Mesenchymal stem cell (in vitro differentiated cells and primary cell): ENCODE results near the gene PGF.

ENCODE experiments used
- DNase-seq: peaks from one replicate; pipeline ENCODE4 v3.0.0-alpha.2; 2013
- H2AFZ ChIP-seq: one replicate; pipeline ENCODE4 v1.6.1; 2013; ENCODE audit warnings: low read depth, mild to moderate bottlenecking, control low read depth, inconsistent platforms, low read length, moderate library complexity
- H2AK5ac ChIP-seq: 2 replicates; pipeline ENCODE4 v1.6.1; 2013; ENCODE audit warnings: low read length, moderate library complexity, mild to moderate bottlenecking, inconsistent platforms; ENCODE audit not compliant: severe bottlenecking
- H2BK120ac ChIP-seq: one replicate; pipeline ENCODE4 v1.6.1; 2013; ENCODE audit warnings: low read depth, mild to moderate bottlenecking, inconsistent platforms, low read length, moderate library complexity
- H2BK12ac ChIP-seq, 2 experiments: one replicate each; pipeline ENCODE4 v1.6.1; 2013; ENCODE audit warnings: inconsistent platforms in 2 of 2, low read length in 2 of 2, mild to moderate bottlenecking in 2 of 2, moderate library complexity in 2 of 2, control low read depth in 1 of 2
- H2BK15ac ChIP-seq: one replicate; pipeline ENCODE4 v1.6.1; 2013; ENCODE audit warnings: mild to moderate bottlenecking, low read depth, inconsistent platforms; ENCODE audit not compliant: poor library complexity, severe bottlenecking
- H2BK5ac ChIP-seq: 2 replicates; pipeline ENCODE4 v1.6.1; 2013; ENCODE audit warnings: low read depth, mild to moderate bottlenecking, low read length, control low read depth, inconsistent platforms; ENCODE audit not compliant: poor library complexity, severe bottlenecking
- H3K14ac ChIP-seq, 2 experiments: one replicate each; pipeline ENCODE4 v1.6.1; 2013; ENCODE audit warnings: inconsistent platforms in 2 of 2, low read length in 2 of 2, control low read depth in 1 of 2, mild to moderate bottlenecking in 1 of 2, moderate library complexity in 1 of 2
- H3K18ac ChIP-seq, 2 experiments: one replicate each; pipeline ENCODE4 v1.6.1; 2013; ENCODE audit warnings: inconsistent platforms in 2 of 2, low read length in 2 of 2, control low read depth in 1 of 2, low read depth in 1 of 2, mild to moderate bottlenecking in 1 of 2
- H3K23ac ChIP-seq, 2 experiments: one replicate each; pipeline ENCODE4 v1.6.1; 2013; ENCODE audit warnings: inconsistent platforms in 2 of 2, low read length in 2 of 2, mild to moderate bottlenecking in 2 of 2, moderate library complexity in 2 of 2, control low read depth in 1 of 2
- H3K27ac ChIP-seq: 2 replicates; pipeline ENCODE4 v1.5.1; 2013; ENCODE audit warnings: mild to moderate bottlenecking, moderate library complexity, low read length, control low read depth, inconsistent platforms; ENCODE audit not compliant: poor library complexity, severe bottlenecking
- H3K27me3 ChIP-seq, 2 experiments: 2 replicates each; pipeline versions ENCODE4 v1.6.1 to v1.7.0; 2013; ENCODE audit warnings: low read length in 2 of 2, mild to moderate bottlenecking in 2 of 2, moderate library complexity in 2 of 2, control low read depth in 1 of 2, inconsistent platforms in 1 of 2; ENCODE audit not compliant: control insufficient read depth in 1 of 2, insufficient read depth in 1 of 2
- H3K36me3 ChIP-seq, 2 experiments: 2 replicates each; pipeline versions ENCODE4 v1.6.1 to v1.7.0; 2013; ENCODE audit warnings: low read length in 2 of 2, control low read depth in 1 of 2, inconsistent platforms in 1 of 2, low read depth in 1 of 2, mild to moderate bottlenecking in 1 of 2; ENCODE audit not compliant: insufficient read depth in 2 of 2, control insufficient read depth in 1 of 2
- H3K4ac ChIP-seq, 2 experiments: one replicate each; pipeline ENCODE4 v1.6.1; 2013; ENCODE audit warnings: inconsistent platforms in 2 of 2, low read length in 2 of 2, mild to moderate bottlenecking in 2 of 2, moderate library complexity in 2 of 2, control low read depth in 1 of 2, low read depth in 1 of 2
- H3K4me1 ChIP-seq: 2 replicates; pipeline ENCODE4 v1.6.1; 2013; ENCODE audit warnings: low read depth, low read length, control low read depth; ENCODE audit not compliant: control insufficient read depth, insufficient read depth
- H3K4me2 ChIP-seq: 2 replicates; pipeline ENCODE4 v1.6.1; 2013; ENCODE audit warnings: low read length, mild to moderate bottlenecking, inconsistent platforms; ENCODE audit not compliant: poor library complexity, severe bottlenecking
- H3K4me3 ChIP-seq, 2 experiments: 2 replicates each; pipeline versions ENCODE4 v1.5.1 to v1.7.0; 2013; ENCODE audit warnings: low read length in 2 of 2, mild to moderate bottlenecking in 2 of 2, control low read depth in 1 of 2, low read depth in 1 of 2; ENCODE audit not compliant: insufficient read depth in 1 of 2
- H3K79me1 ChIP-seq: replicated peaks from 2 replicates; pipeline ENCODE4 v1.6.1; 2013; ENCODE audit warnings: mild to moderate bottlenecking, control low read depth, low read length, inconsistent platforms; ENCODE audit not compliant: poor library complexity, severe bottlenecking
- H3K9ac ChIP-seq: 2 replicates; pipeline ENCODE4 v1.7.0; 2013; ENCODE audit warnings: mild to moderate bottlenecking, low read length, moderate library complexity
- H3K9me3 ChIP-seq: 2 replicates; pipeline ENCODE4 v1.7.0; 2013; ENCODE audit warnings: mild to moderate bottlenecking, low read length; ENCODE audit not compliant: control insufficient read depth
- H4K8ac ChIP-seq: one replicate; pipeline ENCODE4 v1.6.1; 2013; ENCODE audit warnings: inconsistent platforms, mild to moderate bottlenecking, low read length, moderate library complexity
- H4K91ac ChIP-seq: one replicate; pipeline ENCODE4 v1.6.1; 2013; ENCODE audit warnings: mild to moderate bottlenecking, low read length, inconsistent platforms
- WGBS: methylation state at CpG from one replicate; pipeline ENCODE4 v1.1.7; 2013; ENCODE audit warnings: mixed read lengths; 5-methylcytosine and 5-hydroxymethylcytosine counted together

Gene PGF

GRCh38 chr14:74956027-74956279 is 556 bp upstream of the PGF start:
- peaks cover 4% of the 10 kb centered on the region for H3K79me1 ChIP-seq
- peak overlapping the region; percentile 27 to 64 for H3K4ac ChIP-seq
- H2AK5ac ChIP-seq = no peak overlapping the region
- no peak overlapping the region for H3K14ac ChIP-seq
- peaks cover 44% of the 10 kb centered on the region for H3K4me1 ChIP-seq
- H4K91ac ChIP-seq = peak overlapping the region; percentile 69
- peak overlapping the region; percentile 70 for H2BK15ac ChIP-seq
- 71% methylated on average over 3 of the region's 9 CpGs for WGBS
- DNase-seq = no peak
- no peak overlapping the region for H3K27ac ChIP-seq
- H2BK5ac ChIP-seq = no peak overlapping the region
- peak overlapping the region; percentile 40 to 47 for H3K18ac ChIP-seq
- H3K23ac ChIP-seq = no peak overlapping the region
- H2BK12ac ChIP-seq = peak overlapping the region; percentile 42 to 49
- peak overlapping the region; percentile 37 for H2BK120ac ChIP-seq
- H2AFZ ChIP-seq = no peak overlapping the region
- H3K9me3 ChIP-seq = no peaks in the 10 kb centered on the region
- H3K36me3 ChIP-seq = peaks cover 0 to 7% of the 10 kb centered on the region in 2 experiments
- H4K8ac ChIP-seq = peak overlapping the region; percentile 89
- no peak overlapping the region for H3K4me2 ChIP-seq
- H3K27me3 ChIP-seq = no peaks in the 10 kb centered on the region
- peak overlapping the region; percentile 45 for H3K9ac ChIP-seq
- peak overlapping the region in 1 of 2 experiments; percentile 81 for H3K4me3 ChIP-seq

GRCh38 chr14:74954947-74955228 is 509 bp downstream of the PGF start:
- peak overlapping the region; percentile 56 to 81 for H3K4me3 ChIP-seq
- peak overlapping the region in 1 of 2 experiments; percentile 23 for H3K23ac ChIP-seq
- H3K14ac ChIP-seq = no peak overlapping the region
- peak overlapping the region; percentile 75 for H3K9ac ChIP-seq
- H2AFZ ChIP-seq = peak overlapping the region; percentile 30
- DNase-seq = no peak
- peak overlapping the region; percentile 52 for H3K4me2 ChIP-seq
- H2BK15ac ChIP-seq = peak overlapping the region; percentile 73
- peak overlapping the region; percentile 31 to 76 for H3K18ac ChIP-seq
- 6% methylated on average over 3 of the region's 3 CpGs for WGBS
- H3K27me3 ChIP-seq = no peaks in the 10 kb centered on the region
- H2BK120ac ChIP-seq = peak overlapping the region; percentile 66
- H2BK12ac ChIP-seq = peak overlapping the region in 1 of 2 experiments; percentile 65
- H3K79me1 ChIP-seq = peaks cover 7% of the 10 kb centered on the region
- H4K91ac ChIP-seq = no peak overlapping the region
- no peak overlapping the region for H2AK5ac ChIP-seq
- peaks cover 50% of the 10 kb centered on the region for H3K4me1 ChIP-seq
- no peaks in the 10 kb centered on the region for H3K9me3 ChIP-seq
- no peak overlapping the region for H2BK5ac ChIP-seq
- H4K8ac ChIP-seq = peak overlapping the region; percentile 62
- peak overlapping the region; percentile 32 to 35 for H3K4ac ChIP-seq
- H3K27ac ChIP-seq = no peak overlapping the region
- H3K36me3 ChIP-seq = peaks cover 0 to 9% of the 10 kb centered on the region in 2 experiments

- Histone ChIP-seq H3K27ac (no peak overlapping the region), H2AFZ (no peak overlapping the region), H3K4me3 (peak overlapping the region; percentile 31 to 81), H4K8ac (peak overlapping the region; percentile 70), H4K91ac (peak overlapping the region; percentile 43), H3K4ac (peak overlapping the region in 1 of 2 experiments; percentile 54), H3K9me3 (no peaks in the 10 kb centered on the region), H3K4me2 (peak overlapping the region; percentile 52), H2BK5ac (no peak overlapping the region), H3K9ac (peak overlapping the region; percentile 75), H3K4me1 (peaks cover 51% of the 10 kb centered on the region), H3K23ac (peak overlapping the region in 1 of 2 experiments; percentile 9), H3K79me1 (peaks cover 7% of the 10 kb centered on the region), H3K14ac (peak overlapping the region in 1 of 2 experiments; percentile 66), H3K36me3 (peaks cover 0 to 12% of the 10 kb centered on the region in 2 experiments), H3K27me3 (no peaks in the 10 kb centered on the region), H3K18ac (peak overlapping the region; percentile 46 to 81), H2AK5ac (no peak overlapping the region), H2BK15ac (no peak overlapping the region), H2BK120ac (peak overlapping the region; percentile 51), H2BK12ac (peak overlapping the region; percentile 37 to 55)
- DNase-seq = peak; percentile 52
- 25% methylated on average over 18 of the region's 18 CpGs for WGBS
Observed at GRCh38 chr14:74954232-74954946, 1.0 kb downstream of the PGF start.

GRCh38 chr14:74953686-74954085 is 1.7 kb downstream of the PGF start:
- H2BK120ac ChIP-seq = no peak overlapping the region
- no peak overlapping the region for H3K14ac ChIP-seq
- H2AK5ac ChIP-seq = no peak overlapping the region
- H3K18ac ChIP-seq = peak overlapping the region in 1 of 2 experiments; percentile 28
- peak overlapping the region in 1 of 2 experiments; percentile 81 for H3K4me3 ChIP-seq
- DNase-seq = no peak
- H3K4ac ChIP-seq = peak overlapping the region in 1 of 2 experiments; percentile 70
- H2BK5ac ChIP-seq = no peak overlapping the region
- peaks cover 51% of the 10 kb centered on the region for H3K4me1 ChIP-seq
- no peak overlapping the region for H3K23ac ChIP-seq
- H3K36me3 ChIP-seq = peaks cover 4 to 17% of the 10 kb centered on the region in 2 experiments
- H2BK15ac ChIP-seq = no peak overlapping the region
- peaks cover 7% of the 10 kb centered on the region for H3K79me1 ChIP-seq
- WGBS = 88% methylated on average over 4 of the region's 5 CpGs
- no peaks in the 10 kb centered on the region for H3K27me3 ChIP-seq
- no peak overlapping the region for H2BK12ac ChIP-seq
- H3K9me3 ChIP-seq = no peaks in the 10 kb centered on the region
- H2AFZ ChIP-seq = no peak overlapping the region
- peak overlapping the region; percentile 32 for H4K8ac ChIP-seq
- H3K27ac ChIP-seq = no peak overlapping the region
- peak overlapping the region; percentile 75 for H3K9ac ChIP-seq
- H3K4me2 ChIP-seq = no peak overlapping the region
- no peak overlapping the region for H4K91ac ChIP-seq
